HG02840 (cell line): ENCODE results near the gene SIRT7.

Source experiments
- ATAC-seq: cut with Tn5 transposase; IDR thresholded peaks from one replicate; pipeline ENCODE4 v1.9.1; 2021; ENCODE audit warnings: mild to moderate bottlenecking, moderate library complexity, moderate number of reproducible peaks; ENCODE audit not compliant: unreplicated experiment, low FRiP score

SIRT7 gene

GRCh38 chr17:81890447-81891302 is 27.3 kb downstream of the SIRT7 start:
- peak; percentile 13 for ATAC-seq

DNA sequence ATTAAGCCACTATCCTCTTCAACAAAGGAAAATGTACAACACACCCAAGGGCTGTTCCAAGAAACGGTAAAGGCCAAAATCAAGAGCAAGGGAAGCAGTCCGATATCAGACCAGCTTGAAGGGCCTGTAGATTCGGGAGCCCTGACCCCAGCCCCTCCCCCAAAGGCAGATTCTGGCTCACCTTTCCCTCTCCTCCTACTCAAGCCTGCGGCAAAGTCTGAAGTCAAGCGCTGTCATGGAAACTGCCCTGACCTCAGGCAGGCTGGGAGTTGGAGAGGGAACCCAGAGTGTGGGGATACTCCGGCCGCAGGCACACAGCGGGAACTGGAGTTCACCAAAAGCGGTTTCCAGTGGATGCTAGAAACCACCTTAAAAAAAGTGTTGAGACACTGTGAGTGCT is 28.4 kb downstream of the SIRT7 start:
- no peak for ATAC-seq

- ATAC-seq = no peak
Observed at GRCh38 chr17:81888988-81889595, 28.9 kb downstream of the SIRT7 start.

DNA sequence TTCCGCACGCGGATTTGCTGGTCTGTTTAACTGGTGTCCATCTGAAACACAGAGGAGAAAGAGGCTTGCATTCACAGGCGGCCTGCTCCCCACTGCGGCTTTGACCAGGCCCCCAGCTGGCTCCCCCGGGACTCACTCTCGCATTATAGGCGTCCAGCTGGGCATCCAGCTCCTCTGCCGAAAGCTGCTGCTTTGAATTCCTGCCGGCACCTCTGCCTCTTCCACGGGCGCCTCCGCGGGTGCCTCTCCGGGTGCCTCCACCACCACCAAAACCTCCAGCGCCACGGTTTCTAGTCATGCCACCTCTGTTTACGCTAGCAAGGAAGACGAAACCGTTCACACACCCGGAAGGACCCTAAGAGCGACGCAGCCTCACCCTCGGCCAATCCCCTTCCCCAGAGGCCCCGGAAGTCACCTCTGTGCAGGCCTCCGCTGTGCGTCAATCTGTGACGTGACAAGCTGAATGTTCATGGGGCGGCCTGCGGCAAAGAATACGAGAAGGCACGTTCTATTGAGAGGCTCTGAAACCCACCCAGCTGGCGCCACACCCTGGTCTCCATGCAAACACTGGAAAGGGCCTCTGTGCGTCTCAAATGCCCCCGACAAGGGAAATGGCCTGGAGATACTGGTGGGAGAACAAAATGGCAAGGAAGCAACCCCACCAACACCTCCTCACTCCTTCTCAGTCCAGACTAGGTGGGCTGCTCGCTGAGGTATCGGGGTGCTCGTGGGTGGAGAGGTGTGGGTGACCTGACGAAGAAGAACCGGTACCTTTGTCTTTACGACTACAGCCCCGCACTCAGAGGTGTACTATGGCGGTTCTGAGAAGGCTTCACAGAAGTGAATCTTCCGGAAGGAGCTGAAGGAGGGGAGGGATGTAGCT is 29.6 kb downstream of the SIRT7 start:
- no peak for ATAC-seq

GRCh38 chr17:81885869-81886548 is 32.0 kb downstream of the SIRT7 start:
- no peak for ATAC-seq

DNA sequence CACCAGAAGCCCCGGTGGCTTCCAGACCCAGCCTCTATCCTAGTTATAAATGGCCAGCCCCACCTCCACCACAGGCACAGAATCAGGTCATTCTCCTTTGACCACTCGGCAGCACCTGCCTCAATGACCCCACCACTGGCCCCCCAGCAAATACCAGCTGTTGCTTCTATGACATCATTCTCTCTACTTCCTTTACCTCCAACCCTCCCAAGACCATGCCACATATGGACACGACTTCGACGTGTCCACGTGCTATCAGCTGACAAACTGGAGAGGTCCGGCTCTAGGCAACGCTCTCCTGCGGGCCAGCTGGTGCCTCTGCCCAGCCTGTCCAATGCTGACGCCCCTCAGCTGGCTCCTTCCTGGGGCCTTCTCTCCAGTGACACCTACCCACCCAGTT is 32.5 kb downstream of the SIRT7 start:
- no peak for ATAC-seq

- no peak for ATAC-seq
Observed at GRCh38 chr17:81884968-81885367, 33.0 kb downstream of the SIRT7 start.

- ATAC-seq = no peak
Observed at GRCh38 chr17:81884520-81884919, 33.5 kb downstream of the SIRT7 start.

- no peak for ATAC-seq
Observed at GRCh38 chr17:81879121-81879520, 38.9 kb downstream of the SIRT7 start.

GRCh38 chr17:81878294-81878693 is 39.7 kb downstream of the SIRT7 start:
- ATAC-seq = no peak

GRCh38 chr17:81877569-81877968 is 40.4 kb downstream of the SIRT7 start:
- ATAC-seq = no peak

DNA sequence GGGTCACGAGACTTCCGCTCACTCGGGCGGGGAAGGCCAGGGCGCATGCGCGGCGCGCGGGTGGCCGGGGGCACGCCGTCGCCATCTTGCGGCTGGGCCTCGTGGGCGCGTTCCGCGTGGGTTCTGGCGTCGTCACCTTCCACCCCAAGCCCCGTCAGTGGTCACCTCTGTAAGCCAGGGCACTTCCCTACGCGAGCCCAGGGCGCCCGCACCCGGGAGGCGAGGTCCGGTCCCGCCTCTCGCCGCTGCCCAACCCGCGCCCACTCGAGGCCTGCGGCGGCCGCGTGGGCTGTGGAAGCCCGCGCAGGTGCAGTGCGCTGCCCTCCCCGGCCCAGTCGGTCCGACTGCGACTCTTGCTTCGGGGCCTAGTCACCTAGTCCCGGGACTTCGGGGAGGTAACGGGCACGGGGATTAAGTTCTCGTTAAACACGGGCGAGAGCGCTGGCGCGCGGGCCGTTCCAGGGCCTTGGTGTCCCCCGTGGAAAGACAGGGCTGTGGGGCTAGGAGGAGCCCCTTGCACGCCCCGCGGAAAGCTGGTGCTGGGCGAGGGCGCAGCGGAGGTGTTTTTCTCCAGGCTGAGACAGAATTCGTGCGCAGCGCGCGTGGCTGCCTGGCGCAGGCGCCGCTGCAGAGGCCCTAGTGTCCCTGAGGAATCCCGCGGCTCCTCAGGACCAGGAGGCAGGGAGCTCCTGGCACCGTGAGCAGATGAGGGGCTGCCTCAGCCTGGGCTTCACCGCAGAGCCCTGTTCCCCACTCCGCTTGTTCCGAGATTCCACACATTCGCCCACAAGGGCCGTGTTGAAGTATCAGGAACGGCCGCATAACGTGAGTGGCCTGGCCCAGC is 46.4 kb downstream of the SIRT7 start:
- peak; percentile 62 for ATAC-seq

DNA sequence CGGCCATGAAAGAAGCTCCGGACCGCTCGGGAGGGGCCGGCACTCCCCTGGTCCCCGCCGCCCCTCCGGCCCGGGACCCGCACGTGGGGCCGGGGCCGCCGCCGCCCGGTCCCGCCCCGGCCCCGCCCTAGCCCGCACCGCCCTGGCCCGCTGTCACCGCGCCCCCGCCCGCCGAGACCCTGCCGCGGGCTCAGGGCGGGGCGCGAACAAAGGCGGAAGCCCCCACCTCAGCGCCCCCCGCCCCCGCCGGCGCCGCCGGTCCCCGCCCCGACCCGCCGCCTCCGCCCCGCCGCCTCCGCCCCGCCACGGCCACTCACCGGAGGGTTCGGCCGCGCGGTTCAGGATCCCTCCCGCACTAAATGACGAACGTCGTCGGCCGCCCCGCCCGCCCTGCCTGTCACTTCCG is 47.0 kb downstream of the SIRT7 start, which contains the start of gene ARHGDIA:
ARHGDIA (minus strand) TSS at position 357 of the 406 bp plus-strand sequence. CDS start 1,407 bp downstream, outside the sequence.
- ATAC-seq = peak; percentile 21

GRCh38 chr17:81870131-81870980 is 47.6 kb downstream of the SIRT7 start:
- ATAC-seq = peak; percentile 12

- ATAC-seq = no peak
Observed at GRCh38 chr17:81869221-81870130, 48.5 kb downstream of the SIRT7 start.

DNA sequence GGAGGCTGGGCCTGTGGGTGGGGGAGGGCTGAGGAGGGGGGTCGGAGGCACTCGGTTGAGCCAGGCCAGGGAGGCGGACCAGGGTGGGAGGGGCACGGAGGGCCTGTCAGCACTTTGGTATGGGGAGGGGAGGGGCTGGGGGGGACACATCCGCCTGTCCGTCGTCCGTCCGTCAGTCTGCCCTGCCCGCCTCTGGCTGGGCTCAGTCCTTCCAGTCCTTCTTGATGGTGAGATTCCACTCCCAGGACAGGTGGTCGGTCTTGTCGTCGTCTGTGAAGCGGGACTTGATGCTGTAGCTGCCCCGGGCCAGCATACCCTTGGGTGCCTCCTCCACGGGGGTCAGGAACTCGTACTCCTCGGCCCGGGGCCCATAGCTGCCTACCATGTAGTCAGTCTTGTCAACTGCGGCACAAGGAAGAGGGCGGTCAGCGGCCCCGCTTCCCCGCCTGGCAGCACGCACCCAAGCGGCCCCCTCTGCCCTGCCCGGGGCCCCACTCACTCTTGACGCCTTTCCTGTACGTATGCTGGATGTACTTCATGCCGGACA is 49.2 kb downstream of the SIRT7 start:
- ATAC-seq = no peak

DNA sequence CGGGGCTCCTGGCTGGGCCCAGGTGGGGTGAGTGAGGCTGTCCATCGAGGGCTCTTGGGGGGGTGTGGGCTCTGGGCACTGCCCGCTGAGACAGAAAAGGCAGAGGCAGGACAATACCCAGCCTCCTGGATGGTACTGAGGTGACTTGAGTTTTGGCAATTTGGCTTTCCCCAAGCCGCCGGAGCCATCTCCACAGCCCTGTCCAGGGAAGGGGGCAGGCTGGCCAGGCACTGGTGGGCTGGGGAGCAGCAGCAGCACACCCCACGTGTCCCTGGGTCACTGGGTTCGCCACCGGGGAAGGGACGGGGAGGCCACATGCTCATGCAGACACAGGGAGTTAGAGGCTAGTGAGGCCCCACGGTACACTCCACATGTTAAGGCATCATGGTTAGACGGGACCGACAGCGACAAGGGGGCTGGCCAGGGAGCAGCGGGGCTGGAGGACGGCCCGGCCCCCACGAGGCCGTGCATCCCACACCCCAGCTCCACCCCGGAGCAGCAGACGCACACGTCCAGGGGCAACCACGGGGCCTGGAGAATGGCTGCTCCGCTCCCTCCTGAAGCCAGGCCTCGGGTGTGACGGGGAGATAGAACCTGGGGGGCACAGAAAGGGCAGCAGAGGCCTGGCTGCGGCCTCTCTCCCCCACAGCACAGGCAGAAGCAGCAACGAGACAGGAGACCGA is 49.8 kb downstream of the SIRT7 start:
- no peak for ATAC-seq
